Measurements from ENCODE around the gene PODXL2. TPM values are rescaled to one million over a fixed set of nuclear protein-coding genes. Genes with fewer than 3 reads are reported as not detected.

The PODXL2 gene
- total RNA-seq, 1 experiment from 2014 or later: 33.6 TPM

GRCh38 chr3:127611251-127611650 is 17.7 kb upstream of the PODXL2 start (continued):
- TF ChIP-seq NR2C2 (CRISPR knock-in tag; IDR thresholded peaks at IDR 0.05) (no peak), USF2 (CRISPR knock-in tag; IDR thresholded peaks at IDR 0.05) (no peak), KAT7 (CRISPR knock-in tag; IDR thresholded peaks at IDR 0.05; ENCODE audit: borderline replicate concordance) (no peak), ZNF512 (CRISPR knock-in tag; IDR thresholded peaks at IDR 0.05; ENCODE audit: borderline replicate concordance) (no peak), ZNF396 (CRISPR knock-in tag; IDR thresholded peaks at IDR 0.05; ENCODE audit: borderline replicate concordance) (no peak), ZNF121 (CRISPR knock-in tag; IDR thresholded peaks at IDR 0.05) (no peak)

GRCh38 chr3:127612966-127613365 is 16.0 kb upstream of the PODXL2 start:
- no peak for TF ChIP-seq ARID4B (CRISPR knock-in tag; IDR thresholded peaks at IDR 0.05; ENCODE audit: borderline replicate concordance)
- TF ChIP-seq GTF2I (CRISPR knock-in tag; conservative IDR thresholded peaks at IDR 0.05): no peak
- no peak for TF ChIP-seq ZNF512 (CRISPR knock-in tag; IDR thresholded peaks at IDR 0.05; ENCODE audit: borderline replicate concordance)
- TF ChIP-seq ZNF263 (CRISPR knock-in tag; IDR thresholded peaks at IDR 0.05; ENCODE audit: low read depth): no peak
- TF ChIP-seq GABPB1 (CRISPR knock-in tag; IDR thresholded peaks at IDR 0.05): no peak
- no peak for TF ChIP-seq MYBL2 (CRISPR knock-in tag; IDR thresholded peaks at IDR 0.05)
- DNase-seq (ENCODE audit: low spot score): no peak
- ATAC-seq: no peak
- Mint-ChIP-seq H3K4me3 (no peak overlapping the region), H3K36me3 (peaks cover 93% of the 10 kb centered on the region), H3K9me3 (no peaks in the 10 kb centered on the region), H3K4me1 (no peaks in the 10 kb centered on the region), H3K27me3 (ENCODE audit: low read depth) (no peaks in the 10 kb centered on the region), H3K27ac (no peak overlapping the region)
- CTCF ChIA-PET: no interaction called here
- POLR2A ChIA-PET: no interaction called here

- CTCF ChIA-PET: no interaction called here
- DNase-seq (ENCODE audit: low spot score): no peak
- no peak for TF ChIP-seq SMAD3 (CRISPR knock-in tag; IDR thresholded peaks at IDR 0.05; ENCODE audit: borderline replicate concordance)
- no peak for TF ChIP-seq MYBL2 (CRISPR knock-in tag; IDR thresholded peaks at IDR 0.05)
- no peak for TF ChIP-seq IRF2 (CRISPR knock-in tag; IDR thresholded peaks at IDR 0.05; ENCODE audit: borderline replicate concordance, low read depth)
- TF ChIP-seq RORB (CRISPR knock-in tag; IDR thresholded peaks at IDR 0.05): no peak
- Mint-ChIP-seq H3K4me3 (no peak overlapping the region), H3K4me1 (no peaks in the 10 kb centered on the region), H3K9me3 (no peaks in the 10 kb centered on the region), H3K27me3 (ENCODE audit: low read depth) (no peaks in the 10 kb centered on the region), H3K27ac (no peak overlapping the region), H3K36me3 (peaks cover 93% of the 10 kb centered on the region)
- POLR2A ChIA-PET: no interaction called here
- ATAC-seq: no peak
Measured at GRCh38 chr3:127613406-127613805, 15.6 kb upstream of the PODXL2 start.
